Kidney (tissue), 14 donors: ENCODE data around the gene C3orf22. TPM values are rescaled to one million over a fixed set of nuclear protein-coding genes. Genes with fewer than 3 reads are reported as not detected.

Source experiments
- DNase-seq, 5 donors: peaks; one replicate each; pipeline ENCODE4 v3.0.0-alpha.2; 2013 to 2020
- FAIRE-seq: peaks from 2 replicates; lab custom pipeline; 2012; peaks lifted over from hg19 to GRCh38; lab: Jason Lieb, UNC
- H3K27ac ChIP-seq, 2 donors: one replicate each; pipeline ENCODE4 v1.7.0; 2013; ENCODE audit warnings: low read depth in 2 of 2, low read length in 2 of 2, inconsistent platforms in 1 of 2
- H3K27me3 ChIP-seq: one replicate; pipeline ENCODE4 v1.7.1; 2013; ENCODE audit warnings: low read length, inconsistent platforms; ENCODE audit not compliant: control insufficient read depth, insufficient read depth
- H3K36me3 ChIP-seq, 3 donors: one replicate each; pipeline versions ENCODE4 v1.7.0 to v1.7.1; 2013; ENCODE audit warnings: low read length in 3 of 3, control low read depth in 1 of 3, inconsistent platforms in 1 of 3; ENCODE audit not compliant: insufficient read depth in 3 of 3, control insufficient read depth in 2 of 3
- H3K4me1 ChIP-seq, 3 donors: one replicate each; pipeline versions ENCODE4 v1.7.0 to v1.7.1; 2013; ENCODE audit warnings: low read length in 3 of 3, inconsistent platforms in 1 of 3, low read depth in 1 of 3; ENCODE audit not compliant: control insufficient read depth in 2 of 3, insufficient read depth in 2 of 3
- H3K4me3 ChIP-seq, 3 donors: one replicate each; pipeline versions ENCODE4 v1.7.0 to v1.8.1; 2013; ENCODE audit warnings: low read length in 3 of 3, control low read depth in 1 of 3, inconsistent platforms in 1 of 3
- H3K9ac ChIP-seq, 3 donors: one replicate each; pipeline versions ENCODE4 v1.7.0 to v1.7.1; 2013; ENCODE audit warnings: low read length in 3 of 3, control low read depth in 1 of 3, inconsistent platforms in 1 of 3
- H3K9me3 ChIP-seq, 3 donors: one replicate each; pipeline versions ENCODE4 v1.7.0 to v1.7.1; 2013; ENCODE audit warnings: low read length in 3 of 3, control low read depth in 1 of 3, inconsistent platforms in 1 of 3; ENCODE audit not compliant: control insufficient read depth in 2 of 3, insufficient read depth in 1 of 3
- CTCF ChIP-seq: IDR thresholded peaks from 3 replicates; pipeline ENCODE4 v1.5.1; 2012; ENCODE audit warnings: mild to moderate bottlenecking, moderate library complexity, borderline replicate concordance; ENCODE audit not compliant: insufficient read depth; ENCODE audit errors: extremely low read depth
- intact Hi-C: fragments of 100-400 bp; cut with DNase I; formaldehyde crosslinking; loops from one replicate; pipeline ENCODE4 v1.11.1; 2022
- polyA plus RNA-seq: library from polyadenylated mRNA; stranded (reverse); fragments of 350-450 nt; fragmentation: Illumina TruSeq; extraction: RNeasy Lipid Tissue Mini Kit (QIAGEN cat#74804); gene quantifications from one replicate; pipeline ENCODE4 v1.2.3, GENCODE V29; 2014; ENCODE audit warnings: low read depth, low replicate concordance; ENCODE audit not compliant: insufficient read depth
- total RNA-seq: library from RNA; stranded (reverse); fragmentation: NEBNext Ultra II Directional; extraction: Animal tissue kit (Norgen Biotek cat#: 25700); gene quantifications from one replicate; pipeline ENCODE4 v1.2.1, GENCODE V29; 2021
- donor health status: control.
- donor health status: control.
- donor health status: control.
- donor health status: control.
- donor health status: control.
- donor health status: DM: yes; HTN: yes; CAD: no.
- donor health status: Normal renal cell carcinoma (clear cell type).

C3orf22 gene
- total and polyA plus RNA-seq, 2 donors from 2014 or later, result not detected

- Histone ChIP-seq H3K27me3 (no peaks in the 10 kb centered on the region), H3K4me3 (no peak overlapping the region), H3K4me1 (no peaks in the 10 kb centered on the region), H3K9me3 (no peaks in the 10 kb centered on the region), H3K27ac (no peak overlapping the region), H3K36me3 (no peaks in the 10 kb centered on the region), H3K9ac (no peak overlapping the region)
- no peak for TF ChIP-seq CTCF
- FAIRE-seq (no peak), DNase-seq (peak in 1 of 5 donors; percentile 41)
- intact Hi-C loops, result no loop called here
These were observed 57.7 kb downstream of the C3orf22 start for GRCh38 chr3:126501054-126501453.

- no peak for TF ChIP-seq CTCF
- Histone ChIP-seq H3K27me3 (no peaks in the 10 kb centered on the region), H3K36me3 (no peaks in the 10 kb centered on the region), H3K4me1 (no peaks in the 10 kb centered on the region), H3K9me3 (no peaks in the 10 kb centered on the region), H3K27ac (no peak overlapping the region), H3K4me3 (no peak overlapping the region), H3K9ac (no peak overlapping the region)
- DNase-seq (peak in 1 of 5 donors; percentile 40), FAIRE-seq (no peak)
- intact Hi-C loops, result no loop called here
These were observed 58.7 kb downstream of the C3orf22 start for GRCh38 chr3:126500016-126500415.

Other genes starting within 250 kb of the C3orf22 start
- gene KLF15, start 201.5 kb downstream of the C3orf22 start, total RNA-seq, result 22.9 TPM
- 30.0 TPM for gene KLF15, start 201.5 kb downstream of the C3orf22 start, polyA plus RNA-seq
- not detected for gene CFAP100, start 164.0 kb downstream of the C3orf22 start, total RNA-seq
- gene CFAP100, start 164.0 kb downstream of the C3orf22 start, polyA plus RNA-seq, result 0.60 TPM
- gene ZXDC, start 83.0 kb downstream of the C3orf22 start, total RNA-seq, result 44.8 TPM
- gene ZXDC, start 83.0 kb downstream of the C3orf22 start, polyA plus RNA-seq, result 11.4 TPM
- not detected for gene UROC1, start 41.2 kb downstream of the C3orf22 start, total RNA-seq
- not detected for gene UROC1, start 41.2 kb downstream of the C3orf22 start, polyA plus RNA-seq
- 3.3 TPM for gene CHST13, start 34.8 kb downstream of the C3orf22 start, total RNA-seq
- gene CHST13, start 34.8 kb downstream of the C3orf22 start, polyA plus RNA-seq, result 7.0 TPM
- gene TXNRD3, start 96.2 kb upstream of the C3orf22 start, total RNA-seq, result 12.1 TPM
- 10.8 TPM for gene TXNRD3, start 96.2 kb upstream of the C3orf22 start, polyA plus RNA-seq
- 10.7 TPM for gene CHCHD6, start 145.3 kb upstream of the C3orf22 start, total RNA-seq
- 35.2 TPM for gene CHCHD6, start 145.3 kb upstream of the C3orf22 start, polyA plus RNA-seq